ENCODE results near the gene OLFM2. TPM values are rescaled to one million over a fixed set of nuclear protein-coding genes. Genes with fewer than 3 reads are reported as not detected.

OLFM2 gene
- polyA plus RNA-seq, 2 of the 4 experiments (the other 2 are of a cell fraction): 6.5 to 8.0 TPM

- H3K4me3 ChIP-seq: no peak overlapping the region
- H3K27ac ChIP-seq: no peak overlapping the region
- 100% methylated on average over 4 of the region's 21 CpGs for WGBS (ENCODE audit: missing lambda C conversion rate)
- CTCF ChIA-PET: interaction anchor here (0.6 kb wide), 1 partner anchor 1737 kb away, joined by 3 read pairs; no protein-coding TSS in a partner anchor
- ATAC-seq (no peak), FAIRE-seq (no peak), DNase-seq (ENCODE audit: low read depth in 1 of 2, low spot score in 1 of 2) (no peak)
- H3K9me3 ChIP-seq: no peaks in the 10 kb centered on the region
- TF ChIP-seq PBX3 (IDR thresholded peaks at IDR 0.05) (no peak), CBX2 (IDR thresholded peaks at IDR 0.05; ENCODE audit: borderline replicate concordance, low read depth) (no peak), BHLHE40 (IDR thresholded peaks at IDR 0.05; ENCODE audit: low read depth, low read length) (no peak), KDM1A (IDR thresholded peaks at IDR 0.05; ENCODE audit: low read depth) (no peak), SMC3 (IDR thresholded peaks at IDR 0.05) (no peak), HOXB5 (CRISPR knock-in tag; IDR thresholded peaks at IDR 0.05) (no peak), JUN (IDR thresholded peaks at IDR 0.05) (no peak), NFE2L2 (conservative IDR thresholded peaks at IDR 0.05; ENCODE audit: low read length) (no peak), ZC3H11A (IDR thresholded peaks at IDR 0.05) (no peak), RAD21 (conservative IDR thresholded peaks at IDR 0.05 in 1 of 2, IDR thresholded peaks at IDR 0.05 in 1 of 2) (no peak), EHMT2 (IDR thresholded peaks at IDR 0.05; ENCODE audit: low read depth) (no peak), NR3C1 (IDR thresholded peaks at IDR 0.05) (no peak), PHF8 (IDR thresholded peaks at IDR 0.05; ENCODE audit: borderline replicate concordance, low read depth) (no peak), MAFK (IDR thresholded peaks at IDR 0.05; ENCODE audit: partially characterized antibody) (no peak), FOSB (CRISPR knock-in tag; IDR thresholded peaks at IDR 0.05) (no peak), HOXB13 (CRISPR knock-in tag; IDR thresholded peaks at IDR 0.05; ENCODE audit: low read depth) (no peak)
- TF ChIP-seq, protein P1, sequence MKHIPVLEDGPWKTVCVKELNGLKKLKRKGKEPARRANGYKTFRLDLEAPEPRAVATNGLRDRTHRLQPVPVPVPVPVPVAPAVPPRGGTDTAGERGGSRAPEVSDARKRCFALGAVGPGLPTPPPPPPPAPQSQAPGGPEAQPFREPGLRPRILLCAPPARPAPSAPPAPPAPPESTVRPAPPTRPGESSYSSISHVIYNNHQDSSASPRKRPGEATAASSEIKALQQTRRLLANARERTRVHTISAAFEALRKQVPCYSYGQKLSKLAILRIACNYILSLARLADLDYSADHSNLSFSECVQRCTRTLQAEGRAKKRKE (CRISPR knock-in tag; IDR thresholded peaks at IDR 0.05; ENCODE audit: low read depth): no peak
- TF ChIP-seq, protein P2, sequence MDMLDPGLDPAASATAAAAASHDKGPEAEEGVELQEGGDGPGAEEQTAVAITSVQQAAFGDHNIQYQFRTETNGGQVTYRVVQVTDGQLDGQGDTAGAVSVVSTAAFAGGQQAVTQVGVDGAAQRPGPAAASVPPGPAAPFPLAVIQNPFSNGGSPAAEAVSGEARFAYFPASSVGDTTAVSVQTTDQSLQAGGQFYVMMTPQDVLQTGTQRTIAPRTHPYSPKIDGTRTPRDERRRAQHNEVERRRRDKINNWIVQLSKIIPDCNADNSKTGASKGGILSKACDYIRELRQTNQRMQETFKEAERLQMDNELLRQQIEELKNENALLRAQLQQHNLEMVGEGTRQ (IDR thresholded peaks at IDR 0.05): no peak
- no peaks in the 10 kb centered on the region for H3K4me1 ChIP-seq
- POLR2A ChIA-PET: no interaction called here
- no peak overlapping the region for H3K4me2 ChIP-seq
Measured at GRCh38 chr19:9811139-9811538, 125.2 kb downstream of the OLFM2 start.

GRCh38 chr19:9808855-9809824 lies 127.2 kb downstream of the OLFM2 start:
- no peak for TF ChIP-seq HDAC2 (IDR thresholded peaks at IDR 0.05)
- no peak for TF ChIP-seq ZSCAN20 (CRISPR knock-in tag; IDR thresholded peaks at IDR 0.05)
- TF ChIP-seq SMC3 (IDR thresholded peaks at IDR 0.05): no peak
- no peak for TF ChIP-seq HES2 (IDR thresholded peaks at IDR 0.05)
- no peak for TF ChIP-seq CEBPB (IDR thresholded peaks at IDR 0.05)
- TF ChIP-seq MAFK (IDR thresholded peaks at IDR 0.05; ENCODE audit: partially characterized antibody): no peak
- no peak for TF ChIP-seq HOXB13 (CRISPR knock-in tag; IDR thresholded peaks at IDR 0.05; ENCODE audit: low read depth)
- no peak for TF ChIP-seq MYC (IDR thresholded peaks at IDR 0.05; ENCODE audit: borderline replicate concordance, low read length)
- TF ChIP-seq MAZ (IDR thresholded peaks at IDR 0.05; ENCODE audit: borderline replicate concordance, low read depth, low read length): no peak
- TF ChIP-seq CTCF (IDR thresholded peaks at IDR 0.05): no peak
- TF ChIP-seq, protein P1 (CRISPR knock-in tag; IDR thresholded peaks at IDR 0.05; ENCODE audit: low read depth): no peak
- no peak for TF ChIP-seq CBX2 (IDR thresholded peaks at IDR 0.05; ENCODE audit: borderline replicate concordance, low read depth)
- TF ChIP-seq KDM1A (IDR thresholded peaks at IDR 0.05; ENCODE audit: low read depth): no peak
- TF ChIP-seq PHF8 (IDR thresholded peaks at IDR 0.05; ENCODE audit: borderline replicate concordance, low read depth): no peak
- no peak for TF ChIP-seq CBX8 (IDR thresholded peaks at IDR 0.05)
- no peak for TF ChIP-seq HEYL (CRISPR knock-in tag; IDR thresholded peaks at IDR 0.05)
- no peak for TF ChIP-seq NR3C1 (IDR thresholded peaks at IDR 0.05)
- no peak for TF ChIP-seq MAX (IDR thresholded peaks at IDR 0.05)
- TF ChIP-seq RFX5 (IDR thresholded peaks at IDR 0.05): no peak
- ATAC-seq (no peak; a peak in 1 of 6 replicates), FAIRE-seq (no peak), DNase-seq (ENCODE audit: low read depth in 1 of 2, low spot score in 1 of 2) (no peak)
- H3K4me1 ChIP-seq: no peaks in the 10 kb centered on the region
- H3K9me3 ChIP-seq: no peaks in the 10 kb centered on the region
- CTCF ChIA-PET: interaction anchor here (0.7 kb wide), 1 partner anchor 14 kb away, joined by 3 read pairs; no protein-coding TSS in a partner anchor
- no peak overlapping the region for H3K4me2 ChIP-seq
- H3K4me3 ChIP-seq: no peak overlapping the region
- no peak overlapping the region for H3K27ac ChIP-seq
- WGBS (ENCODE audit: missing lambda C conversion rate): 96% methylated on average over 11 of the region's 11 CpGs
- POLR2A ChIA-PET: no interaction called here
